Coronary artery (tissue), 2 donors: ENCODE measurements around the gene OSBPL2.

Experiments
- DNase-seq: peaks from one replicate; pipeline ENCODE4 v3.0.0-alpha.2; 2017; ENCODE audit warnings: low spot score
- H3K27ac ChIP-seq, 2 donors: fragments of 200-600 bp; sonication (generic); one replicate each; pipeline ENCODE4 v1.5.1; 2016 to 2019
- H3K4me3 ChIP-seq: fragments of 200-600 bp; sonication (generic); 2 replicates; pipeline ENCODE4 v1.5.1; 2016; ENCODE audit warnings: mild to moderate bottlenecking, moderate library complexity
- CTCF ChIP-seq: fragments of 200-600 bp; sonication (generic); IDR thresholded peaks from one replicate; pipeline ENCODE4 v1.5.1; 2019; ENCODE audit warnings: antibody characterized with exemption

The OSBPL2 gene

GRCh38 chr20:62233684-62234083 lies 4.6 kb upstream of the OSBPL2 start:
- DNase-seq: no peak
- H3K4me3 ChIP-seq: no peak overlapping the region
- H3K27ac ChIP-seq: no peak overlapping the region
- no peak for TF ChIP-seq CTCF

GRCh38 chr20:62234339-62234738 lies 4.0 kb upstream of the OSBPL2 start:
- TF ChIP-seq CTCF: no peak
- DNase-seq: no peak
- Histone ChIP-seq H3K4me3 (no peak overlapping the region), H3K27ac (no peak overlapping the region)

GRCh38 chr20:62235001-62235776 lies 3.1 kb upstream of the OSBPL2 start:
- DNase-seq: no peak
- no peak overlapping the region for H3K4me3 ChIP-seq
- TF ChIP-seq CTCF: no peak
- no peak overlapping the region for H3K27ac ChIP-seq

GRCh38 chr20:62235777-62236157 lies 2.6 kb upstream of the OSBPL2 start:
- Histone ChIP-seq H3K4me3 (no peak overlapping the region), H3K27ac (no peak overlapping the region)
- TF ChIP-seq CTCF: no peak
- DNase-seq: no peak

GRCh38 chr20:62236200-62236599 lies 2.1 kb upstream of the OSBPL2 start:
- H3K27ac ChIP-seq: no peak overlapping the region
- TF ChIP-seq CTCF: no peak
- H3K4me3 ChIP-seq: no peak overlapping the region
- DNase-seq: no peak

GRCh38 chr20:62236766-62237513 lies 1.4 kb upstream of the OSBPL2 start:
- no peak for TF ChIP-seq CTCF
- Histone ChIP-seq H3K27ac (no peak overlapping the region), H3K4me3 (peak overlapping the region; percentile 95)
- no peak for DNase-seq

GRCh38 chr20:62237514-62237800 lies 864 bp upstream of the OSBPL2 start:
- Histone ChIP-seq H3K27ac (no peak overlapping the region), H3K4me3 (peak overlapping the region; percentile 95)
- no peak for DNase-seq
- no peak for TF ChIP-seq CTCF
